K562 (cell line): ENCODE results near the gene ARHGAP9. TPM values are rescaled to one million over a fixed set of nuclear protein-coding genes. Genes with fewer than 3 reads are reported as not detected.
A peak's percentile ranks its signal among the peaks of the same experiment; 100 is the strongest.

ENCODE experiments used
- ATF7 ChIP-seq: fragments of 450-650 bp; IDR thresholded peaks from 2 replicates; pipeline ENCODE4 v1.7.1; 2014; ENCODE audit warnings: mild to moderate bottlenecking, moderate library complexity
- CBFB ChIP-seq: sonication (generic); formaldehyde crosslinking; IDR thresholded peaks from 2 replicates; pipeline ENCODE4 v1.4.0; 2020; ENCODE audit warnings: mild to moderate bottlenecking, missing genetic modification reagents
- HDAC1 ChIP-seq, 2 experiments: fragments of 450-650 bp; IDR thresholded peaks; 2 replicates each; pipeline ENCODE4 v1.6.1; 2016 to 2017; ENCODE audit warnings: inconsistent platforms in 1 of 2, mild to moderate bottlenecking in 1 of 2, moderate library complexity in 1 of 2
- HDAC2 ChIP-seq: fragments of 450-650 bp; IDR thresholded peaks from 2 replicates; pipeline ENCODE4 v1.6.1; 2016; ENCODE audit warnings: mild to moderate bottlenecking
- HDAC8 ChIP-seq: fragments of 450-650 bp; IDR thresholded peaks from 2 replicates; pipeline ENCODE4 v1.6.1; 2016; ENCODE audit warnings: mild to moderate bottlenecking, missing genetic modification characterization, moderate library complexity, missing compliant biosample characterization
- KHSRP ChIP-seq: fragments of 450-650 bp; IDR thresholded peaks from 2 replicates; pipeline ENCODE4 v1.6.1; 2017
- KLF1 ChIP-seq: fragments of 450-650 bp; IDR thresholded peaks from 2 replicates; pipeline ENCODE4 v1.6.1; 2016; ENCODE audit warnings: missing genetic modification characterization, missing compliant biosample characterization
- MAZ ChIP-seq, 2 experiments: fragments of 450-650 bp in 1 of 2; sonication (generic) in 1 of 2; formaldehyde crosslinking; IDR thresholded peaks in 1 of 2; conservative IDR thresholded peaks in 1 of 2; 2 replicates each; pipeline versions ENCODE4 v1.4.0 to v1.5.0; 2020; ENCODE audit warnings: mild to moderate bottlenecking in 1 of 2, missing genetic modification reagents in 1 of 2
- PHF8 ChIP-seq: fragments of 200-600 bp; sonication (generic); IDR thresholded peaks from 2 replicates; pipeline ENCODE4 v1.6.1; 2012; ENCODE audit warnings: mixed run types, mild to moderate bottlenecking, inconsistent platforms, low read length, moderate library complexity, borderline replicate concordance
- SP1 ChIP-seq: sonication (generic); formaldehyde crosslinking; IDR thresholded peaks from 2 replicates; pipeline ENCODE4 v1.8.1; 2022; ENCODE audit warnings: mild to moderate bottlenecking, missing genetic modification reagents
- ZBTB7A ChIP-seq: IDR thresholded peaks from 2 replicates; pipeline ENCODE4 v1.6.1; 2011; ENCODE audit warnings: low read depth, mild to moderate bottlenecking, low read length, moderate library complexity, borderline replicate concordance; ENCODE audit not compliant: control insufficient read depth
- polyA plus RNA-seq, 8 experiments: library from polyadenylated mRNA; depleted of rRNA in 4 of 8; stranded (reverse) in 5 of 8; unstranded in 3 of 8; fragments of >200 nt; fragmentation: Nextera tagmentation in 2 of 8; fragmentation: Illumina TruSeq in 1 of 8; extraction: Ambion mirVana in 2 of 8; extraction: Trizol in 1 of 8; gene quantifications; 2 replicates each; pipeline versions ENCODE4 v1.2.1 to v1.2.3, GENCODE V29; 2011 to 2014; ENCODE audit warnings: inconsistent platforms in 1 of 8, missing spikeins in 1 of 8
- total RNA-seq, 7 experiments: library from RNA; depleted of rRNA in 6 of 7; stranded (reverse); fragments of >200 nt in 6 of 7; fragmentation: Illumina TruSeq in 2 of 7; extraction: Trizol in 2 of 7; gene quantifications; 2 replicates each; pipeline versions ENCODE4 v1.2.1 to v1.2.3, GENCODE V29; 2011 to 2021; ENCODE audit warnings: low replicate concordance in 1 of 7
- TF ChIP-seq, protein P1 (sequence below): fragments of 250-450 bp; sonication (Bioruptor Pico); IDR thresholded peaks from 2 replicates; pipeline ENCODE4 v1.4.0; 2020
- TF ChIP-seq, protein P2 (sequence below): fragments of 450-650 bp; IDR thresholded peaks from 2 replicates; pipeline ENCODE4 v1.6.1; 2016; ENCODE audit warnings: borderline replicate concordance
- TF ChIP-seq, protein P3 (sequence below): sonication (generic); formaldehyde crosslinking; IDR thresholded peaks from 2 replicates; pipeline ENCODE4 v1.8.1; 2023; ENCODE audit warnings: missing genetic modification reagents, mild to moderate bottlenecking, borderline replicate concordance

The ARHGAP9 gene
- total and polyA plus RNA-seq, 9 of the 15 experiments (the other 6 are each of a cell fraction or from before 2014, with no cell fraction given): 1.5 to 10.2 (median 5.1) TPM

DNA sequence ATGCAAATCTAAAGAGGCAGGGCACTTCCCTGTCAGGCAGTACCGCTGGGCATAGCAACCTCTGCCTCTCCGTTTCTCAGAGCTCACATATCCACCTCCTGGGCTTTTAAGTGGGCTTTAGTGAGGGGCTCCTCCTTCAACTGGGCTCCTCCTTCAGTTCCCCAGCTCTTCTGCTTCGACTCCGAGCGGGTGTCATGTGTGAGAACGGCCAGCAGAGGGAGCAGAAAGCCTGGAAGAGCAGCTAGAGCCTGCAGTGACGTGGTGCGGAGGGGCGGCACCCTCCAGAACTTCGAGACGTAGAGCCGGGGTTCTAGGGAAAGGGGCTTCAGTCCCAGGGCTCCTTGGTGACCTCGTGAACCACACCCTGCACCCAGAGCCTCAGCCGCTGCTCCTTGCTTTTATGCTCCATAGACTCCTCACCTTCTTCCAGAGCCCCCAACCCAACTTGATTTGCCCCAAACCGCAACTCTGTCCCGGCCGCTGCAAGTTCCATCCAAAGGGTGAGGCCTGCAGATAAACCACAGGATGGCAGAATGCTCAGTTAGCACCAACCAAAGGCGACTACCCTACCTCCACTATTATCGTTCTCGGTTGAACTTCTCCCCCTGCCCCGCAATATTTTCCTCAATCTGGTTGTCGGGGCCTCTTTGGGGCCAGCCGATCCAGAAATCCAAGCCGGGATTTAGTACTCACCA is 20.5 kb downstream of the ARHGAP9 start (continued):
- TF ChIP-seq, protein P1, sequence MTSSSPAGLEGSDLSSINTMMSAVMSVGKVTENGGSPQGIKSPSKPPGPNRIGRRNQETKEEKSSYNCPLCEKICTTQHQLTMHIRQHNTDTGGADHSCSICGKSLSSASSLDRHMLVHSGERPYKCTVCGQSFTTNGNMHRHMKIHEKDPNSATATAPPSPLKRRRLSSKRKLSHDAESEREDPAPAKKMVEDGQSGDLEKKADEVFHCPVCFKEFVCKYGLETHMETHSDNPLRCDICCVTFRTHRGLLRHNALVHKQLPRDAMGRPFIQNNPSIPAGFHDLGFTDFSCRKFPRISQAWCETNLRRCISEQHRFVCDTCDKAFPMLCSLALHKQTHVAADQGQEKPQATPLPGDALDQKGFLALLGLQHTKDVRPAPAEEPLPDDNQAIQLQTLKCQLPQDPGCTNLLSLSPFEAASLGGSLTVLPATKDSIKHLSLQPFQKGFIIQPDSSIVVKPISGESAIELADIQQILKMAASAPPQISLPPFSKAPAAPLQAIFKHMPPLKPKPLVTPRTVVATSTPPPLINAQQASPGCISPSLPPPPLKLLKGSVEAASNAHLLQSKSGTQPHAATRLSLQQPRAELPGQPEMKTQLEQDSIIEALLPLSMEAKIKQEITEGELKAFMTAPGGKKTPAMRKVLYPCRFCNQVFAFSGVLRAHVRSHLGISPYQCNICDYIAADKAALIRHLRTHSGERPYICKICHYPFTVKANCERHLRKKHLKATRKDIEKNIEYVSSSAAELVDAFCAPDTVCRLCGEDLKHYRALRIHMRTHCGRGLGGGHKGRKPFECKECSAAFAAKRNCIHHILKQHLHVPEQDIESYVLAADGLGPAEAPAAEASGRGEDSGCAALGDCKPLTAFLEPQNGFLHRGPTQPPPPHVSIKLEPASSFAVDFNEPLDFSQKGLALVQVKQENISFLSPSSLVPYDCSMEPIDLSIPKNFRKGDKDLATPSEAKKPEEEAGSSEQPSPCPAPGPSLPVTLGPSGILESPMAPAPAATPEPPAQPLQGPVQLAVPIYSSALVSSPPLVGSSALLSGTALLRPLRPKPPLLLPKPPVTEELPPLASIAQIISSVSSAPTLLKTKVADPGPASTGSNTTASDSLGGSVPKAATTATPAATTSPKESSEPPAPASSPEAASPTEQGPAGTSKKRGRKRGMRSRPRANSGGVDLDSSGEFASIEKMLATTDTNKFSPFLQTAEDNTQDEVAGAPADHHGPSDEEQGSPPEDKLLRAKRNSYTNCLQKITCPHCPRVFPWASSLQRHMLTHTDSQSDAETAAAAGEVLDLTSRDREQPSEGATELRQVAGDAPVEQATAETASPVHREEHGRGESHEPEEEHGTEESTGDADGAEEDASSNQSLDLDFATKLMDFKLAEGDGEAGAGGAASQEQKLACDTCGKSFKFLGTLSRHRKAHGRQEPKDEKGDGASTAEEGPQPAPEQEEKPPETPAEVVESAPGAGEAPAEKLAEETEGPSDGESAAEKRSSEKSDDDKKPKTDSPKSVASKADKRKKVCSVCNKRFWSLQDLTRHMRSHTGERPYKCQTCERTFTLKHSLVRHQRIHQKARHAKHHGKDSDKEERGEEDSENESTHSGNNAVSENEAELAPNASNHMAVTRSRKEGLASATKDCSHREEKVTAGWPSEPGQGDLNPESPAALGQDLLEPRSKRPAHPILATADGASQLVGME (CRISPR knock-in tag): 0 out of 2 replicates have a peak, but pooled peaks have one; percentile 59
- TF ChIP-seq, protein P2, sequence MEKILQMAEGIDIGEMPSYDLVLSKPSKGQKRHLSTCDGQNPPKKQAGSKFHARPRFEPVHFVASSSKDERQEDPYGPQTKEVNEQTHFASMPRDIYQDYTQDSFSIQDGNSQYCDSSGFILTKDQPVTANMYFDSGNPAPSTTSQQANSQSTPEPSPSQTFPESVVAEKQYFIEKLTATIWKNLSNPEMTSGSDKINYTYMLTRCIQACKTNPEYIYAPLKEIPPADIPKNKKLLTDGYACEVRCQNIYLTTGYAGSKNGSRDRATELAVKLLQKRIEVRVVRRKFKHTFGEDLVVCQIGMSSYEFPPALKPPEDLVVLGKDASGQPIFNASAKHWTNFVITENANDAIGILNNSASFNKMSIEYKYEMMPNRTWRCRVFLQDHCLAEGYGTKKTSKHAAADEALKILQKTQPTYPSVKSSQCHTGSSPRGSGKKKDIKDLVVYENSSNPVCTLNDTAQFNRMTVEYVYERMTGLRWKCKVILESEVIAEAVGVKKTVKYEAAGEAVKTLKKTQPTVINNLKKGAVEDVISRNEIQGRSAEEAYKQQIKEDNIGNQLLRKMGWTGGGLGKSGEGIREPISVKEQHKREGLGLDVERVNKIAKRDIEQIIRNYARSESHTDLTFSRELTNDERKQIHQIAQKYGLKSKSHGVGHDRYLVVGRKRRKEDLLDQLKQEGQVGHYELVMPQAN: 0 out of 2 replicates have a peak, but pooled peaks have one; percentile 40
- peak; percentile 82; the same call in 1 of the 2 replicates for TF ChIP-seq CBFB (CRISPR knock-in tag)
- peak; percentile 48 to 60; a peak in 3 of 4 replicates for TF ChIP-seq MAZ (CRISPR knock-in tag; conservative IDR thresholded peaks at IDR 0.05 in 1 of 2, IDR thresholded peaks at IDR 0.05 in 1 of 2)
- TF ChIP-seq SP1 (CRISPR knock-in tag): peak; percentile 91
- TF ChIP-seq, protein P3, sequence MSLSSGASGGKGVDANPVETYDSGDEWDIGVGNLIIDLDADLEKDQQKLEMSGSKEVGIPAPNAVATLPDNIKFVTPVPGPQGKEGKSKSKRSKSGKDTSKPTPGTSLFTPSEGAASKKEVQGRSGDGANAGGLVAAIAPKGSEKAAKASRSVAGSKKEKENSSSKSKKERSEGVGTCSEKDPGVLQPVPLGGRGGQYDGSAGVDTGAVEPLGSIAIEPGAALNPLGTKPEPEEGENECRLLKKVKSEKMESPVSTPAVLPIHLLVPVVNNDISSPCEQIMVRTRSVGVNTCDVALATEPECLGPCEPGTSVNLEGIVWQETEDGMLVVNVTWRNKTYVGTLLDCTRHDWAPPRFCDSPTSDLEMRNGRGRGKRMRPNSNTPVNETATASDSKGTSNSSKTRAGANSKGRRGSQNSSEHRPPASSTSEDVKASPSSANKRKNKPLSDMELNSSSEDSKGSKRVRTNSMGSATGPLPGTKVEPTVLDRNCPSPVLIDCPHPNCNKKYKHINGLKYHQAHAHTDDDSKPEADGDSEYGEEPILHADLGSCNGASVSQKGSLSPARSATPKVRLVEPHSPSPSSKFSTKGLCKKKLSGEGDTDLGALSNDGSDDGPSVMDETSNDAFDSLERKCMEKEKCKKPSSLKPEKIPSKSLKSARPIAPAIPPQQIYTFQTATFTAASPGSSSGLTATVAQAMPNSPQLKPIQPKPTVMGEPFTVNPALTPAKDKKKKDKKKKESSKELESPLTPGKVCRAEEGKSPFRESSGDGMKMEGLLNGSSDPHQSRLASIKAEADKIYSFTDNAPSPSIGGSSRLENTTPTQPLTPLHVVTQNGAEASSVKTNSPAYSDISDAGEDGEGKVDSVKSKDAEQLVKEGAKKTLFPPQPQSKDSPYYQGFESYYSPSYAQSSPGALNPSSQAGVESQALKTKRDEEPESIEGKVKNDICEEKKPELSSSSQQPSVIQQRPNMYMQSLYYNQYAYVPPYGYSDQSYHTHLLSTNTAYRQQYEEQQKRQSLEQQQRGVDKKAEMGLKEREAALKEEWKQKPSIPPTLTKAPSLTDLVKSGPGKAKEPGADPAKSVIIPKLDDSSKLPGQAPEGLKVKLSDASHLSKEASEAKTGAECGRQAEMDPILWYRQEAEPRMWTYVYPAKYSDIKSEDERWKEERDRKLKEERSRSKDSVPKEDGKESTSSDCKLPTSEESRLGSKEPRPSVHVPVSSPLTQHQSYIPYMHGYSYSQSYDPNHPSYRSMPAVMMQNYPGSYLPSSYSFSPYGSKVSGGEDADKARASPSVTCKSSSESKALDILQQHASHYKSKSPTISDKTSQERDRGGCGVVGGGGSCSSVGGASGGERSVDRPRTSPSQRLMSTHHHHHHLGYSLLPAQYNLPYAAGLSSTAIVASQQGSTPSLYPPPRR (CRISPR knock-in tag): no peak
- peak; percentile 26; the same call in 1 of the 2 replicates for TF ChIP-seq PHF8
- TF ChIP-seq KHSRP: no peak
- TF ChIP-seq KLF1 (tag): no peak; the same call in 1 of the 2 replicates
- TF ChIP-seq HDAC2: peak; percentile 60; the same call in 1 of the 2 replicates
- TF ChIP-seq HDAC1 (IDR thresholded peaks at IDR 0.05): peak in 1 of 2 experiments; percentile 47; a peak in 1 of 4 replicates
- no peak; the same call in 1 of the 2 replicates for TF ChIP-seq HDAC8
- peak; percentile 55; the same call in 1 of the 2 replicates for TF ChIP-seq ZBTB7A
- peak; percentile 82 for TF ChIP-seq ATF7
